ENCODE results near the gene SRP19. TPM values are rescaled to one million over a fixed set of nuclear protein-coding genes. Genes with fewer than 3 reads are reported as not detected.
"Not testable (repeated sequence)": the region's sequence is repeated elsewhere in the genome, so short reads cannot be mapped to it uniquely, and the experiment has no call there.

SRP19 gene
- total RNA-seq, 2 experiments from 2014 or later, result 50.1 to 55.9 TPM

DNA sequence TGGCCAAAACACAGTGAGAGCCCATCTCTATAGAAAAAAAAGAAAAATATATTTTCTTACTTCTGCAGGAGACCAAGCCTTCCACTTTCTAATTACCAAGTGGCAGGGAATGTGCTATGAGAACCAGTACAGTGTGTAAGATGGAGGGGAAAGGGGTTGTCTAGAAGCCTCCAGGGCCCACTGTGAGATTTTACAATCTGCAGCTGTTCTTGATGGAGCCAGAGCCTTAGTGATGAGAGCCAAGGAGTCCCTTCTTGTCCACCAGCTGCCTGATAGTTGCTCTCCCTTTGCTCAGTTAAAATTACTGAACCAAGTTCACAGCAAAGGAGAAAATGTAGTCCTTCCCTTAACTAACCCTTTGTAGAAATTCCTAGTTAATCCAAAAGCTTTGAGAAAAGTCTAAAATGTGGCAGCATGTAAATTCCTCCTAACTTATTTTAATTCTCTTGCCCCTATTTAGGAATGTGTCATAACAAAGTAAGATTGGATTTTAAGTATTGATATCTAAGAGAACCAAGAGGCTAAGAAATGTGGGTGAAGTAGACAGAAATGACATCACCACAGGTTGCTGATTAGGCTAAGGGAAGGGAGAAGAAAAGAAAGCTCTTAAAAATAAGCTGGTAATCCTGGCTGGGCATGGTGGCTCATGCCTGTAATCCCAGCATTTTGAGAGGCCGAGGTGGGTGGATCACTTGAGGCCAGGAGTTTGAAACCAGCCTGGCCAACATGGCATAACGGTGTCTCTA, 19.3 kb downstream of the SRP19 start:
- Mint-ChIP-seq H3K4me1 (peaks cover 41% of the 10 kb centered on the region), H3K4me3 (no peak overlapping the region), H3K9me3 (ENCODE audit: low read depth) (no peaks in the 10 kb centered on the region), H3K27me3 (no peaks in the 10 kb centered on the region), H3K27ac (peak overlapping the region; percentile 29), H3K36me3 (peaks cover 33% of the 10 kb centered on the region)
- DNase-seq (no peak), ATAC-seq (no peak)
- CTCF ChIA-PET, result interaction anchor here (1.1 kb wide), 2 partner anchors 14 to 32 kb away, joined by 3 to 6 read pairs; no protein-coding TSS in a partner anchor

DNA sequence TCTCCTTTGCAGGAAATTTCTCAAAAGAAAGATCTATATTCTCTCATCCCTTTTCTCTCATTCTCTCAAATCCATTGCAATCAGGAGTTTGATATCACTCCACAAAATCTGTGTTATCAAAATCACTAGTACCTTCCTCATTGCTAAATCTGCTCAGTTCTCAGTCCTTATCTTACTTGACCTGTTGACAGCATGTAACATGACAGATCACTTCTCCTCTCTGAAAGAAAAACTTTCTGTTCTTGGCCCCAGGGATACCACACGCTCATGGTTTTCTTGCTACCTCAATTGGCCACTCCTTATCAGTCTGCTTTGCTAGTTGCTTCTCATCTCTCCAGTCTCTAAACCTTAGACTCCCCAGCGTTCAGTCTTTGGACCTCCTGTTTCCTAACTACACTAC, 22.1 kb downstream of the SRP19 start:
- peaks cover 41% of the 10 kb centered on the region for H3K36me3 Mint-ChIP-seq
- H3K27ac Mint-ChIP-seq, result no peak overlapping the region
- peaks cover 49% of the 10 kb centered on the region for H3K4me1 Mint-ChIP-seq
- no peaks in the 10 kb centered on the region for H3K27me3 Mint-ChIP-seq
- H3K4me3 Mint-ChIP-seq, result no peak overlapping the region
- H3K9me3 Mint-ChIP-seq (ENCODE audit: low read depth), result no peaks in the 10 kb centered on the region
- CTCF ChIA-PET, result interaction anchor here (0.9 kb wide), 1 partner anchor 646 kb away, joined by 3 read pairs; no protein-coding TSS in a partner anchor
- ATAC-seq, result no peak
- no peak for DNase-seq

DNA sequence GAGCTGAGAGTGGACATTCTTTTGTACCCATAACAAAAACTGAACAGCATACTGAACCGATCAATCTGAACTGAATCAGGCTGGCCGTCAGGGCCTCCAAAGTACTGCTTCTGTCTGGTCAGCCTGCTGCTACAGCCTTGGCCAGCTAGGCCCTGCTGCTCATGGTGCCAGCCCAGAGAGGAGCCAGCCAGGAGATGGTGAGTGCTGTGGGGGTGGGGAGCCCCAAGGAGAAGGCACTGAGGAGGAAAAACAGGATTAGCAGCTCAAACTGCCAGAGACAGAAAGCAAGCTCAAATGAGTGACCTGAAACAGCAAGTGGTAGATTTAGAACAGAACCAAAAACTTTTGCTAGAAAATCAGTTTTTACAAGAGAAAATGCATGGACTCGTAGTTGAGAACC, 23.9 kb downstream of the SRP19 start:
- H3K9me3 Mint-ChIP-seq (ENCODE audit: low read depth), result no peaks in the 10 kb centered on the region
- no peak for DNase-seq
- CTCF ChIA-PET, result no interaction called here
- ATAC-seq, result no peak
- no peak overlapping the region for H3K4me3 Mint-ChIP-seq
- peaks cover 43% of the 10 kb centered on the region for H3K36me3 Mint-ChIP-seq
- no peaks in the 10 kb centered on the region for H3K27me3 Mint-ChIP-seq
- H3K4me1 Mint-ChIP-seq, result peaks cover 48% of the 10 kb centered on the region
- peak overlapping the region; percentile 51 for H3K27ac Mint-ChIP-seq

DNA sequence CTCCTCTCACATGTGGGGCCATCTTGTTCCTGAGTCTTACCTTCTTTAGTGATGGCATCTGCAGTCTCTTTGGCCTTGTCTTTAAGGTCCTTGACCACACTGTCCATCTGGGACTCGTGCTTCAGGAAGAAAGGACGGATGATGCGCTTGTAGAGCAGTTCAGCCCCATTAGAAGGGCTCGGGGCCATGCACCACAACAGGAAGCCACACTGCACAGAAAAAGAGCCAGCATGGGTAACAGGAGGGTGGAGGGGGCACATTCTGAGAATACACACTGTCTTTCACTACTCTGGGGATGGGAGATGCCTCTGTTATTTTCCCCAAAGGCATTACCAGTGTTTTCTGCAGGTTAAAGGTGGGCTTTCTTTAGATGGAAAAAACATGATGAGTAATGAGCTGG, 25.9 kb downstream of the SRP19 start:
- Mint-ChIP-seq H3K27me3 (no peaks in the 10 kb centered on the region), H3K36me3 (peaks cover 43% of the 10 kb centered on the region), H3K4me3 (no peak overlapping the region), H3K4me1 (peaks cover 39% of the 10 kb centered on the region), H3K9me3 (ENCODE audit: low read depth) (no peaks in the 10 kb centered on the region), H3K27ac (peak overlapping the region; percentile 69)
- ATAC-seq, result peak; percentile 84
- CTCF ChIA-PET, result interaction anchor here (1.0 to 1.3 kb wide), 2 partner anchors 35 to 78 kb away, joined by 3 to 4 read pairs; partner anchors contain the start of gene REEP5
- peak; percentile 61 for DNase-seq

DNA sequence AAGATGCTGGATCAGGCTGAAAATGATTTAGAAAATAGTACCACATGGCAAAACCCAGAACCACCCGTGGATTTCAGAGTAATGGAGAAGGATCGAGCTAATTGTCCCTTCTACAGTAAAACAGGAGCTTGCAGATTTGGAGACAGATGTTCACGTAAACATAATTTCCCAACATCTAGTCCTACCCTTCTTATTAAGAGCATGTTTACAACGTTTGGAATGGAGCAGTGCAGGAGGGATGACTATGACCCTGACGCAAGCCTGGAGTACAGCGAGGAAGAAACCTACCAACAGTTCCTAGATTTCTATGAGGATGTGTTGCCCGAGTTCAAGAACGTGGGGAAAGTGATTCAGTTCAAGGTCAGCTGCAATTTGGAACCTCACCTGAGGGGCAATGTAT, 31.0 kb downstream of the SRP19 start:
- DNase-seq; H3K9me3 Mint-ChIP-seq (ENCODE audit: low read depth); H3K4me3 Mint-ChIP-seq; H3K27ac Mint-ChIP-seq; H3K27me3 Mint-ChIP-seq; ATAC-seq: not testable (repeated sequence)
- Mint-ChIP-seq H3K36me3 (peaks cover 48% of the 10 kb centered on the region), H3K4me1 (peaks cover 26% of the 10 kb centered on the region)
- CTCF ChIA-PET, result interaction anchor here (1.6 kb wide), 1 partner anchor 19 kb away, joined by 3 read pairs; no protein-coding TSS in a partner anchor

DNA sequence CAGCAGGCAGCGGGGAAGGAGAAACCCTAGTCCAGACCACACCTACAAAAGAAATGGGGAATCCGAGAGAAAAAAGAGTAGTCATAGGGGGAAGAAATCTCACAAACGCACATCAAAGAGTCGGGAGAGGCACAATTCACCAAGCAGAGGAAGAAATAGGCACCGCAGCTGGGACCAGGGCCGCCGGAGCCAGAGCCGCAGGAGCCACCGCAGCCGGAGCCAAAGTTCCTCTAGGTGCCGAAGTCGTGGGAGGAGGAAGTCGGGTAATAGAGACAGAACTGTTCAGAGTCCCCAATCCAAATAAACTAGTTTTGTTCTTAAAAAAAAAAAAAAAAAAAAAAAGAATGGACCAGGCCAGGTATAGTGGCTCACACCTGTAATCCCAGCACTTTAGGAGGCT, 31.7 kb downstream of the SRP19 start:
- DNase-seq (no peak), ATAC-seq (no peak)
- Mint-ChIP-seq H3K4me1 (peaks cover 22% of the 10 kb centered on the region), H3K27me3 (no peaks in the 10 kb centered on the region), H3K4me3 (no peak overlapping the region), H3K27ac (no peak overlapping the region), H3K9me3 (ENCODE audit: low read depth) (no peaks in the 10 kb centered on the region), H3K36me3 (peaks cover 51% of the 10 kb centered on the region)
- CTCF ChIA-PET, result interaction anchor here (1.6 kb wide), 1 partner anchor 19 kb away, joined by 3 read pairs; no protein-coding TSS in a partner anchor

DNA sequence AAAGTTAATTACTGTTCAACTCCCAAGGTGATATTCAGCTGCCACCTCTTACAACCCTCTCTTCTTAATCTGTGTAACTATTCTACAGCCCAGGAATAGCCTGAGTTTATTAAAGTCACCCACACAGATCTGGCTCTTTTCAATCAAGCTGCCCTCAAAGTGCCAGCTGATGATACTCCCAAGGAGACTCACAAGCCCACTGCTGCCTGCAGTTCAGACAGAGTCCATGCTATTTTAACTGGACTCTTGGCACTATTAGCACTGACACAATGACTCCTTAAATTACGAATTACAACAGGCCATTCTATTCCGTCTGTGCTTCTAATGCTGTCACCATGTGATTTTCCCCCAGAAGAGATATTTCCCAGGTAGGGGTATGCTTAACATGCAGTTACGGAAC, 34.6 kb downstream of the SRP19 start:
- CTCF ChIA-PET, result interaction anchor here (1.0 to 1.5 kb wide), 4 partner anchors 16 to 100 kb away, joined by 3 to 5 read pairs (median 4); partner anchors contain the start of gene REEP5
- Mint-ChIP-seq H3K27me3 (no peaks in the 10 kb centered on the region), H3K9me3 (ENCODE audit: low read depth) (no peaks in the 10 kb centered on the region), H3K4me3 (no peak overlapping the region), H3K4me1 (peaks cover 8% of the 10 kb centered on the region), H3K36me3 (peaks cover 54% of the 10 kb centered on the region), H3K27ac (no peak overlapping the region)
- DNase-seq (no peak), ATAC-seq (no peak)

DNA sequence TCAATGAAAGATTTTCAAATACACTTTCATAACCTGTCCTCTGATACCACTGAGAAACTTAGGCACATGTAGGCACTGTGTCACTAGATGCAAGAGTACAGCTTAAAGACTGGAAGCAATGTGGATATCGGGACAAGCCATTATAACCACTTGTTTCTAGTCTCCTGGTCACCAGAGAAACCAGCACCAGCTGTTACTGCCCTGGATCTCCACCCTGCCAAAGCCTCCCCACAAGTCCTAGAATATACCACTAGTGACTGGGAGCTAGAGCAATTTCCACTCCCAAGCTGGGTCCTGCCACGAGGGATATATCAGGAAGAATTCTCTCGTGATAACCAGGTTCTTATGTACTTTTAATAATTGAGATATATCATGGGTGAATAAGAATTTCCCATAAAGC, 41.5 kb downstream of the SRP19 start:
- CTCF ChIA-PET, result interaction anchor here (0.7 to 1.7 kb wide), 3 partner anchors 12 to 93 kb away, joined by 3 to 12 read pairs (median 3); partner anchors contain the start of gene REEP5
- Mint-ChIP-seq H3K36me3 (peaks cover 52% of the 10 kb centered on the region), H3K9me3 (ENCODE audit: low read depth) (no peaks in the 10 kb centered on the region), H3K4me3 (no peak overlapping the region), H3K27me3 (no peaks in the 10 kb centered on the region), H3K4me1 (peaks cover 8% of the 10 kb centered on the region), H3K27ac (no peak overlapping the region)
- no peak for ATAC-seq
- DNase-seq, result no peak

DNA sequence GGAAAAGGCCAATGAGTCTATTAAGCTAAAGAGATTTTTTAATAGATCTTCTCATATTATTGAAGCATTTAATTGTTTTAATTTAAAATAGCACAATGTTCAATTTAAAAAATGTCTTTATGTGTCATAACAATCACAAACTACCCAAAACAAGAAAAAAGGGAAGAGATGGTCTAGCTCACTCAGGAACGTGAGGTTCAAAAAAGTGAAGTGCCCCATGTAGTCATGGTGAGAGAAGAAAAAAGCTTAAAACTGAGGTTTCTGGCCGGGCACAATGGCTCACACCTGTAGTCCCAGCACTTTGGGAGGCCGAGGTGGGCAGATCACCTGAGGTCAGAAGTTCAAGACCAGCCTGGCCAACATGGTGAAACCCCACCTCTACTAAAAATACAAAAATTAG, 43.9 kb downstream of the SRP19 start:
- H3K9me3 Mint-ChIP-seq (ENCODE audit: low read depth); H3K4me3 Mint-ChIP-seq; DNase-seq; ATAC-seq; CTCF ChIA-PET; H3K27ac Mint-ChIP-seq; H3K27me3 Mint-ChIP-seq: not testable (repeated sequence)
- peaks cover 13% of the 10 kb centered on the region for H3K4me1 Mint-ChIP-seq
- H3K36me3 Mint-ChIP-seq, result peaks cover 46% of the 10 kb centered on the region

DNA sequence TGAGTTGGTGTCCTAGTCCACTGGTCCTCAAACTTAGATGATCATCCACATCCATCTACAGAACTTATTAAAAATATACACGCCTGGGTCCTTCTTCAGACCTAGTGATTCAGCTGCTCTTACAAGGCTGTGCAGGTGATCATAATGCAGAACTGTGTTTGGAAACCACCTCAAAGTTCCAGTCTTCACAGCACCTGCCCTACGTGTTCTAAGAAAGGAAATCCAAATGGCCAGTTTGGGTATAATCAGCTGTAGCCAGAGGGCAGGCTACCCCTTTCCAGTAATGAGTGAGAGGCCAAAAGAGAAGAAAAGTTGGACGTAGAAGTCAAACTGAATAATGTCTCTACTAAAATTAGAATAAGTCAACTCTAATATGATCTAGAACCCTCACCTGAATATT, 45.5 kb downstream of the SRP19 start:
- H3K27me3 Mint-ChIP-seq, result no peaks in the 10 kb centered on the region
- no peak overlapping the region for H3K27ac Mint-ChIP-seq
- ATAC-seq (no peak), DNase-seq (no peak)
- H3K9me3 Mint-ChIP-seq (ENCODE audit: low read depth), result no peaks in the 10 kb centered on the region
- H3K36me3 Mint-ChIP-seq, result peaks cover 48% of the 10 kb centered on the region
- peaks cover 15% of the 10 kb centered on the region for H3K4me1 Mint-ChIP-seq
- H3K4me3 Mint-ChIP-seq, result no peak overlapping the region
- CTCF ChIA-PET, result interaction anchor here (0.8 kb wide), 1 partner anchor 9 kb away, joined by 3 read pairs; no protein-coding TSS in a partner anchor

DNA sequence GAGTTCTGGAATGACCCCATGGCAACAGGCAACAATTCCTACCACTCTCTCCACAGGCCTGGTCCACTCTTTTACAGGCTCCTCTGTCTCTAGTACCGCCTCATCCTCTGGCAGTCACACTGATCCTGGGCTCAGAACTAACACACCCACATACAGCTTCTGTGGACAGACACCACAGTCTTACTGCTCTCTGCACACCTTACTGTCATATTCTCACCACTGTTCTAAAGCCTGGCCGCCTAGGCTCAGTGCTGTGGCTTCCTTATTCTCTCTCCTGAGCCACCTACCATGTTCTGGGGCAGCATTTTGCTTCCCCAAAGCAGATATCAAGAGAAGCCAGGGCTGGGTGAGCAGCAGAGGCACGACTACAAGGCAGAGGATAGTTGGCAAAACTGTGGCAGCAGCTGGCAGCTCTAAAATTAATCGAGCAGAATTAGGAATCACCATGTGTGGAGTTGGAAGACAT, 46.1 kb downstream of the SRP19 start:
- Mint-ChIP-seq H3K4me3 (no peak overlapping the region), H3K27ac (peak overlapping the region; percentile 21), H3K27me3 (no peaks in the 10 kb centered on the region), H3K9me3 (ENCODE audit: low read depth) (no peaks in the 10 kb centered on the region), H3K36me3 (peaks cover 48% of the 10 kb centered on the region), H3K4me1 (peaks cover 19% of the 10 kb centered on the region)
- DNase-seq (no peak), ATAC-seq (no peak)
- CTCF ChIA-PET, result interaction anchor here (0.8 to 1.9 kb wide), 3 partner anchors 10 to 20 kb away, joined by 3 to 5 read pairs (median 3); no protein-coding TSS in a partner anchor

DNA sequence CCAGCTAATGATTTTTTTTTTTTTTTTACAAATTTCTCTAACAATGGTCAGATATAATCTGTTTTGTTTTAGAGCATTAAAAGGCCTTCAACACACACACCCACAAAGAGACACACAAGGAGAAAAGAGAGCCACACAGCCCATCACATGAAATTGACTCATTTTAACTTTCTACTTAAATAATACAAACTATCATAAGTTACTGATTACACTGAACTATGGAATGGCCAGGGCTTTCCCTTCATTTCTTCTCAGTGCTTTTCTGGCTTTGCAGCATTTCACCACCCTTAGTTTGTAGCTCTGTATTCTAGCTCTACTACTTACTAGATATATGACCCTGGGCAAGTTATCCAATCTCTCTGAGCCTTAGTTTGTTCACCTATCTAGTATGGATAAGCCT, 47.8 kb downstream of the SRP19 start:
- H3K27me3 Mint-ChIP-seq, result no peaks in the 10 kb centered on the region
- H3K36me3 Mint-ChIP-seq, result peaks cover 56% of the 10 kb centered on the region
- no peaks in the 10 kb centered on the region for H3K9me3 Mint-ChIP-seq (ENCODE audit: low read depth)
- CTCF ChIA-PET, result interaction anchor here (1.9 kb wide), 1 partner anchor 18 kb away, joined by 5 read pairs; no protein-coding TSS in a partner anchor
- DNase-seq, result no peak
- H3K27ac Mint-ChIP-seq, result no peak overlapping the region
- H3K4me1 Mint-ChIP-seq, result peaks cover 25% of the 10 kb centered on the region
- no peak overlapping the region for H3K4me3 Mint-ChIP-seq
- ATAC-seq, result no peak

DNA sequence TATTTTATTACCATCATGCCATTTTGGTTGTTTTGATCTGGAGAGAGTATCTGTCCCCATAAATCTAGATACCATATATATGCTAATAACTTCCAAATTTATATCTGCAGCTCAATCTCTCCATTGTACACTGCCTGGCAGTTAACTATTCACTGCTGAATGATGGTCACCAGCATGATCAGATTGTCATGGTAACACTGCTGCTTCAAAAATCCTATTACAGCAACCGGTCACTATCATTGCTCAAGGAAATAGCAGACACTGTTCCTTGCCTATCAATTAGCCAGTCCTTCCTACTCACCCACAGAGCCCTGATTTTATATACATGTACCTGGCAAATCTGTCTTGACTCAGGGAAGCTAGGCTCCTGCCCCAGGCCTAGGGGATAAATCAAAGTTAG, 49.4 kb downstream of the SRP19 start:
- Mint-ChIP-seq H3K27ac (no peak overlapping the region), H3K27me3 (no peaks in the 10 kb centered on the region), H3K36me3 (peaks cover 59% of the 10 kb centered on the region), H3K9me3 (ENCODE audit: low read depth) (no peaks in the 10 kb centered on the region), H3K4me3 (no peak overlapping the region), H3K4me1 (peaks cover 33% of the 10 kb centered on the region)
- CTCF ChIA-PET, result interaction anchor here (2.6 kb wide), 1 partner anchor 11 kb away, joined by 15 read pairs; the partner anchor contains the start of gene REEP5
- no peak for DNase-seq
- ATAC-seq, result no peak
